AG10803 (cell line): ENCODE data around the gene CPEB1.
"Not testable (repeated sequence)": the region's sequence is repeated elsewhere in the genome, so short reads cannot be mapped to it uniquely, and the experiment has no call there.

Source experiments
- DNase-seq: peaks from one replicate; pipeline ENCODE4 v3.0.0; 2010; ENCODE audit warnings: low read depth
- H3K4me3 ChIP-seq: 2 replicates; pipeline ENCODE4 v1.5.1; 2011; ENCODE audit warnings: mild to moderate bottlenecking, low read length, control low read depth
- TF ChIP-seq, protein P1 (sequence below): conservative IDR thresholded peaks from 2 replicates; pipeline ENCODE4 v1.5.1; 2011; ENCODE audit warnings: mild to moderate bottlenecking, low read length, control low read depth, inconsistent platforms

CPEB1 gene

DNA sequence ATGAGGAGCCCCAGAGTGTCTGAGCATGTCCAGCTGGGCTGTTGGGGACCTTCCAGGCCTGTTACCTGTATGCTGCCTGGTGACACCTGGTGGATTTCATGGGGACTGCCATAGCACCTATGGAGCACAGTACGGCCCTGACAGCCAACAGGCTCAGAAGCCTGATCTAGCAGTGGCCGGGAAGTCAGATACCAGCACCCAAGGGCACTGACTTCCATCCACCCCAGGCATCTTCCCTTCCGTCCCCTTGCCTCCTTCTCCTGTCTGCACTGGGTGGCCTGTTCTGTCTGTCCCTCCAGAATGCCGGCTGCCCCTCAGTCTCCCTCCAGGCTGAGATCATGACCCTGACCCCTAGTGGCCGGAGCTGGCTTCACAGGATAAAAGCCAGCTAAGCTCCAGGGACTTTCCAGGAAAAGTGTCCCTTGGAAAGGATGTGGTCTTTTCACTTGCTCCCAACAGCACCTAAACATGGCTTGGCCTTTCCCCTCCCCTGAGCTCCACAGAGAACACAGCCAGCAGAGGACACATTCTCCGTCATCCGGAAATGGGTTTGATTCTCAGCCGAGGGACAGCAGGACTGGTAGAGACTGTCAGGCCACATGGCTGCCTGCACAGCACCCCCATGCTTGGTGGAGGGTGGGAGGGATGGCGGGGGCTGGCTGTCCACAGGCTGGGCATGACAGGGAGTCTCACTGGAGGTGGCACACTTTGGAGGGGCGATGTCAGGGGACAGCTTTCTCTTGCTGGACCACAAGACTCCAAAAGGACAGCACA, 116.4 kb downstream of the CPEB1 start:
- peak; percentile 44 for DNase-seq
- H3K4me3 ChIP-seq, result peak overlapping the region; percentile 35
- TF ChIP-seq, protein P1, sequence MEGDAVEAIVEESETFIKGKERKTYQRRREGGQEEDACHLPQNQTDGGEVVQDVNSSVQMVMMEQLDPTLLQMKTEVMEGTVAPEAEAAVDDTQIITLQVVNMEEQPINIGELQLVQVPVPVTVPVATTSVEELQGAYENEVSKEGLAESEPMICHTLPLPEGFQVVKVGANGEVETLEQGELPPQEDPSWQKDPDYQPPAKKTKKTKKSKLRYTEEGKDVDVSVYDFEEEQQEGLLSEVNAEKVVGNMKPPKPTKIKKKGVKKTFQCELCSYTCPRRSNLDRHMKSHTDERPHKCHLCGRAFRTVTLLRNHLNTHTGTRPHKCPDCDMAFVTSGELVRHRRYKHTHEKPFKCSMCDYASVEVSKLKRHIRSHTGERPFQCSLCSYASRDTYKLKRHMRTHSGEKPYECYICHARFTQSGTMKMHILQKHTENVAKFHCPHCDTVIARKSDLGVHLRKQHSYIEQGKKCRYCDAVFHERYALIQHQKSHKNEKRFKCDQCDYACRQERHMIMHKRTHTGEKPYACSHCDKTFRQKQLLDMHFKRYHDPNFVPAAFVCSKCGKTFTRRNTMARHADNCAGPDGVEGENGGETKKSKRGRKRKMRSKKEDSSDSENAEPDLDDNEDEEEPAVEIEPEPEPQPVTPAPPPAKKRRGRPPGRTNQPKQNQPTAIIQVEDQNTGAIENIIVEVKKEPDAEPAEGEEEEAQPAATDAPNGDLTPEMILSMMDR, result peak; percentile 72

GRCh38 chr15:82530006-82530405, 117.2 kb downstream of the CPEB1 start:
- H3K4me3 ChIP-seq, result no peak overlapping the region
- TF ChIP-seq, protein P1, result no peak
- DNase-seq, result no peak

GRCh38 chr15:82513587-82513986, 133.6 kb downstream of the CPEB1 start:
- not testable (repeated sequence) for DNase-seq, H3K4me3 ChIP-seq

GRCh38 chr15:82507693-82508092, 139.5 kb downstream of the CPEB1 start:
- not testable (repeated sequence) for DNase-seq, H3K4me3 ChIP-seq

- DNase-seq, H3K4me3 ChIP-seq: not testable (repeated sequence)
Observed at GRCh38 chr15:82507087-82507486, 140.1 kb downstream of the CPEB1 start.

- H3K4me3 ChIP-seq, DNase-seq: not testable (repeated sequence)
Observed at GRCh38 chr15:82505842-82506241, 141.3 kb downstream of the CPEB1 start.

DNA sequence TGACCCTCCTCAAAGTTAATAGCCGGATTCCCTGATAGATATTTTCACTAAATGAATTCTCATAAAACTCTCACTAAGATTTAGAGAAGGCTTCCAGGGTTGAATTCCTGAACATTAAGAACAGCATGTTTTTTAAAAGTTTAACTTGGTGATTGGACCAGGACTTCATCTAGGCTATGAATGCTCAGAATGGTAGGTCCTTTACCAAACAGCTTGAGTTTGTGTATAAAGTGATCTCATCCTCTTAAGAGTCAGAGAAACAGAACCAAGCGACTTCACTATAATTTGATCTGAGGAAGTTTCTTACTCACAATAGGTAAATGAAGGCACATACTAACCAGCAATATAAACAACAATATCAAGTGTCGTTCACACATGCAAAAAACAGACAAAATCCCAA, 143.1 kb downstream of the CPEB1 start:
- DNase-seq, H3K4me3 ChIP-seq: not testable (repeated sequence)

GRCh38 chr15:82502700-82503339, 144.3 kb downstream of the CPEB1 start:
- not testable (repeated sequence) for DNase-seq, H3K4me3 ChIP-seq
- TF ChIP-seq, protein P1, result peak; percentile 28

DNA sequence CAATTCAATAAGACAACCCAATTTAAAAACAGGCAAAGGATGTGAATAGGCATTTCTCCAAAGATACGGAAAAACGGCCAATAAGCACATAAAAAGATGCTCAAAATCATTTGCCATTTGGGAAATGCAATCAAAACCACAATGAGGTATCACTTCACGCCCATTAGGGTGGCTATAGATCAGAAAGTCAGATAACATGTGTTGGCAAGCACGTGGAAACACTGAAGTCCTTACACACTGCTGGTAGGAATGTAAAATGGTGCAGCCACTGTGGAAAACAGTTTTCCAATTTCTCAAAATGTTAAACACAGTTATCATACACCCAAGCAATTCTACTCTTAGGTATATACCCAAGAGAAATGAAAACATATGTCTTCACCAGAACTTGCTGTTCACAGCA, 146.4 kb downstream of the CPEB1 start:
- not testable (repeated sequence) for H3K4me3 ChIP-seq, DNase-seq

GRCh38 chr15:82497978-82498377, 149.2 kb downstream of the CPEB1 start:
- not testable (repeated sequence) for DNase-seq, H3K4me3 ChIP-seq
